ENCODE data around the gene GKAP1. TPM values are rescaled to one million over a fixed set of nuclear protein-coding genes. Genes with fewer than 3 reads are reported as not detected.

GKAP1 gene
- total RNA-seq, 1 experiment from 2014 or later, result 1.5 TPM

GRCh38 chr9:83691492-83691891 is 126.1 kb downstream of the GKAP1 start:
- H3K36me3 ChIP-seq (ENCODE audit: low read depth, low read length), result no peaks in the 10 kb centered on the region
- H4K20me1 ChIP-seq (ENCODE audit: low read length), result peaks cover 76% of the 10 kb centered on the region
- intact Hi-C loops (cut with micrococcal nuclease), result no loop called here
- TF ChIP-seq EZH2phosphoT487 (IDR thresholded peaks at IDR 0.05; ENCODE audit: borderline replicate concordance, low read length) (no peak), EZH2 (IDR thresholded peaks at IDR 0.05; ENCODE audit: low read length, unreplicated experiment) (no peak)
- H3K9ac ChIP-seq (ENCODE audit: low read length), result no peak overlapping the region
- no peaks in the 10 kb centered on the region for H3K9me3 ChIP-seq (ENCODE audit: low read length)
- no TSS peak for BruUV-seq (replicated peaks)
- H3F3A ChIP-seq (ENCODE audit: low read length, unreplicated experiment), result no peaks in the 10 kb centered on the region
- no peaks in the 10 kb centered on the region for H3K27me3 ChIP-seq (ENCODE audit: low read length)
- H3K4me3 ChIP-seq (ENCODE audit: low read length), result no peak overlapping the region
- CTCF ChIA-PET, result no interaction called here
- no peak overlapping the region for H2AFZ ChIP-seq (ENCODE audit: low read length)
- no peaks in the 10 kb centered on the region for H3K9me2 ChIP-seq (replicated peaks; ENCODE audit: low read length)
- ATAC-seq (no peak), DNase-seq (no peak)
- no peaks in the 10 kb centered on the region for H3K4me1 ChIP-seq (ENCODE audit: insufficient read depth, low read length)
- POLR2A ChIA-PET (ENCODE audit: unreplicated experiment), result no interaction called here
- no peak overlapping the region for H3K4me2 ChIP-seq (ENCODE audit: low read length)
- no peak overlapping the region for H3K27ac ChIP-seq (ENCODE audit: low read length)
- H3K79me2 ChIP-seq (ENCODE audit: low read length), result peaks cover 100% of the 10 kb centered on the region

Other genes with a start within 250 kb of the GKAP1 start
- gene IDNK, start 194.6 kb downstream of the GKAP1 start, total RNA-seq (2014; rRNA removed), result 1.4 and 2.8 TPM in 2 replicates
- gene UBQLN1, start 109.8 kb downstream of the GKAP1 start, total RNA-seq (2014; rRNA removed), result 105 and 111 TPM in 2 replicates
- gene KIF27, start 103.7 kb upstream of the GKAP1 start, total RNA-seq (2014; rRNA removed), result 2.2 and 3.2 TPM in 2 replicates
- gene HNRNPK, start 162.4 kb upstream of the GKAP1 start, total RNA-seq (2014; rRNA removed), result 550 and 583 TPM in 2 replicates
- gene RMI1, start 163.0 kb upstream of the GKAP1 start, total RNA-seq (2014; rRNA removed), result 5.0 and 6.2 TPM in 2 replicates